ENCODE data around the gene ENPP7. TPM values are rescaled to one million over a fixed set of nuclear protein-coding genes. Genes with fewer than 3 reads are reported as not detected.

Gene ENPP7
- polyA plus RNA-seq, 12 donors: not detected

- DNase-seq: no peak
Measured at GRCh38 chr17:79777894-79778503, 47.3 kb downstream of the ENPP7 start, which contains the start of gene CBX2. TSS of gene CBX2 (plus strand) at chr17:79778148. CDS start at chr17:79778236, 88 bp downstream.

GRCh38 chr17:79778504-79779083, 47.9 kb downstream of the ENPP7 start:
- DNase-seq: no peak

GRCh38 chr17:79779084-79779529, 48.4 kb downstream of the ENPP7 start:
- DNase-seq: no peak

- DNase-seq: no peak
Measured at GRCh38 chr17:79779661-79780365, 49.1 kb downstream of the ENPP7 start.

- DNase-seq: no peak
Measured at GRCh38 chr17:79781012-79781650, 50.4 kb downstream of the ENPP7 start.

GRCh38 chr17:79781736-79782575, 51.2 kb downstream of the ENPP7 start:
- DNase-seq: no peak

GRCh38 chr17:79783891-79784290, 53.1 kb downstream of the ENPP7 start:
- DNase-seq: no peak

GRCh38 chr17:79784353-79785016, 53.7 kb downstream of the ENPP7 start:
- no peak for DNase-seq

GRCh38 chr17:79785017-79785899, 54.5 kb downstream of the ENPP7 start:
- no peak for DNase-seq

- no peak for DNase-seq
Measured at GRCh38 chr17:79785900-79786810, 55.4 kb downstream of the ENPP7 start.

GRCh38 chr17:79786930-79787643, 56.3 kb downstream of the ENPP7 start:
- DNase-seq: no peak

- DNase-seq: no peak
Measured at GRCh38 chr17:79788455-79788854, 57.7 kb downstream of the ENPP7 start.

GRCh38 chr17:79788989-79789942, 58.5 kb downstream of the ENPP7 start:
- no peak for DNase-seq

- DNase-seq: no peak
Measured at GRCh38 chr17:79789943-79790804, 59.4 kb downstream of the ENPP7 start.

- no peak for DNase-seq
Measured at GRCh38 chr17:79790805-79791734, 60.3 kb downstream of the ENPP7 start.

Measured in muscle of arm (tissue), 12 donors.